H9 (cell line): ENCODE results near the gene PHETA1. TPM values are rescaled to one million over a fixed set of nuclear protein-coding genes. Genes with fewer than 3 reads are reported as not detected.

Experiments used
- DNase-seq: peaks from one replicate; pipeline ENCODE4 v3.0.0-alpha.2; 2017
- H2AFZ ChIP-seq: one replicate; pipeline ENCODE4 v1.6.1; 2013; ENCODE audit warnings: mild to moderate bottlenecking, low read length, control low read depth, moderate library complexity
- H2AK5ac ChIP-seq: 2 replicates; pipeline ENCODE4 v1.6.1; 2013; ENCODE audit warnings: low read length, control low read depth, mixed read lengths; ENCODE audit not compliant: insufficient read length
- H2BK120ac ChIP-seq: one replicate; pipeline ENCODE4 v1.6.1; 2013; ENCODE audit warnings: low read depth, mild to moderate bottlenecking, low read length, control low read depth, inconsistent platforms; ENCODE audit not compliant: poor library complexity, severe bottlenecking
- H2BK12ac ChIP-seq: 2 replicates; pipeline ENCODE4 v1.6.1; 2013; ENCODE audit warnings: low read length, control low read depth, mixed read lengths, low read depth; ENCODE audit not compliant: insufficient read length
- H2BK15ac ChIP-seq: 2 replicates; pipeline ENCODE4 v1.6.1; 2013; ENCODE audit warnings: low read depth, low read length, control low read depth
- H2BK20ac ChIP-seq: one replicate; pipeline ENCODE4 v1.6.1; 2013; ENCODE audit warnings: low read depth, mild to moderate bottlenecking, low read length, control low read depth, inconsistent platforms; ENCODE audit not compliant: poor library complexity, severe bottlenecking
- H2BK5ac ChIP-seq: 2 replicates; pipeline ENCODE4 v1.6.1; 2013; ENCODE audit warnings: low read length, control low read depth, mixed read lengths; ENCODE audit not compliant: insufficient read length
- H3K14ac ChIP-seq: 2 replicates; pipeline ENCODE4 v1.6.1; 2013; ENCODE audit warnings: low read length, control low read depth; ENCODE audit not compliant: insufficient read depth
- H3K18ac ChIP-seq: 2 replicates; pipeline ENCODE4 v1.6.1; 2013; ENCODE audit warnings: low read depth, mild to moderate bottlenecking, mixed read lengths, low read length, control low read depth; ENCODE audit not compliant: insufficient read length
- H3K23ac ChIP-seq: 2 replicates; pipeline ENCODE4 v1.6.1; 2013; ENCODE audit warnings: low read length, control low read depth, mixed read lengths, low read depth; ENCODE audit not compliant: insufficient read length
- H3K23me2 ChIP-seq: 2 replicates; pipeline ENCODE4 v1.6.1; 2013; ENCODE audit warnings: low read depth, mild to moderate bottlenecking, mixed read lengths, low read length, control low read depth; ENCODE audit not compliant: insufficient read length, poor library complexity, severe bottlenecking
- H3K27ac ChIP-seq: 2 replicates; pipeline ENCODE4 v1.5.1; 2013; ENCODE audit warnings: low read length, control low read depth, mixed read lengths, low read depth; ENCODE audit not compliant: insufficient read length
- H3K27me3 ChIP-seq: 2 replicates; pipeline ENCODE4 v1.6.1; 2013; ENCODE audit warnings: low read length, control low read depth, inconsistent platforms; ENCODE audit not compliant: insufficient read depth
- H3K4ac ChIP-seq: 2 replicates; pipeline ENCODE4 v1.6.1; 2013; ENCODE audit warnings: low read depth, mild to moderate bottlenecking, control low read depth, inconsistent platforms, low read length, moderate library complexity
- H3K4me1 ChIP-seq: 2 replicates; pipeline ENCODE4 v1.6.1; 2013; ENCODE audit warnings: low read length, control low read depth, inconsistent platforms; ENCODE audit not compliant: insufficient read depth
- H3K4me2 ChIP-seq: 2 replicates; pipeline ENCODE4 v1.6.1; 2013; ENCODE audit warnings: low read length, control low read depth, mixed read lengths; ENCODE audit not compliant: insufficient read length, insufficient read depth
- H3K56ac ChIP-seq: 2 replicates; pipeline ENCODE4 v1.6.1; 2013; ENCODE audit warnings: low read depth, mild to moderate bottlenecking, mixed read lengths, low read length, control low read depth; ENCODE audit not compliant: insufficient read length
- H3K79me1 ChIP-seq: 2 replicates; pipeline ENCODE4 v1.6.1; 2013; ENCODE audit warnings: low read depth, mild to moderate bottlenecking, moderate library complexity, low read length, control low read depth, inconsistent platforms; ENCODE audit not compliant: insufficient read depth, poor library complexity, severe bottlenecking
- H3K79me2 ChIP-seq: 2 replicates; pipeline ENCODE4 v1.6.1; 2013; ENCODE audit warnings: low read length, control low read depth, inconsistent platforms; ENCODE audit not compliant: insufficient read depth
- H3K9ac ChIP-seq: 2 replicates; pipeline ENCODE4 v1.6.1; 2013; ENCODE audit warnings: low read length, control low read depth, mixed read lengths; ENCODE audit not compliant: insufficient read length; ENCODE audit errors: extremely low read depth
- H3K9me3 ChIP-seq: one replicate; pipeline ENCODE4 v1.6.1; 2013; ENCODE audit warnings: low read depth, low read length, inconsistent platforms; ENCODE audit not compliant: control insufficient read depth
- H3T11ph ChIP-seq: one replicate; pipeline ENCODE4 v1.6.1; 2013; ENCODE audit warnings: mild to moderate bottlenecking, low read length, control low read depth, inconsistent platforms
- H4K20me1 ChIP-seq: one replicate; pipeline ENCODE4 v1.6.1; 2013; ENCODE audit not compliant: control insufficient read depth, insufficient read length, insufficient read depth
- H4K5ac ChIP-seq: 2 replicates; pipeline ENCODE4 v1.6.1; 2013; ENCODE audit warnings: low read depth, mild to moderate bottlenecking, mixed read lengths, low read length, control low read depth; ENCODE audit not compliant: insufficient read length
- H4K8ac ChIP-seq: replicated peaks from 2 replicates; pipeline ENCODE4 v1.6.1; 2013; ENCODE audit warnings: low read length, control low read depth, mixed read lengths, low read depth; ENCODE audit not compliant: insufficient read length
- H4K91ac ChIP-seq: 2 replicates; pipeline ENCODE4 v1.6.1; 2013; ENCODE audit warnings: low read depth, mild to moderate bottlenecking, moderate library complexity, mixed read lengths, low read length, control low read depth; ENCODE audit not compliant: insufficient read length
- H3K27ac Mint-ChIP-seq, 3 experiments: 2 replicates in 2 of 3; 3 replicates in 1 of 3; pipeline ENCODE4 v1.8.0; 2020 to 2021; ENCODE audit warnings: mixed read lengths in 3 of 3, mild to moderate bottlenecking in 1 of 3, moderate library complexity in 1 of 3
- H3K27me3 Mint-ChIP-seq: 2 replicates; pipeline ENCODE4 v1.8.0; 2021; ENCODE audit warnings: low read depth, mild to moderate bottlenecking, moderate library complexity, mixed read lengths
- H3K36me3 Mint-ChIP-seq, 3 experiments: 2 replicates in 2 of 3; 3 replicates in 1 of 3; pipeline ENCODE4 v1.8.0; 2020 to 2021; ENCODE audit warnings: low read depth in 3 of 3, mixed read lengths in 3 of 3; ENCODE audit not compliant: insufficient read depth in 1 of 3
- H3K4me1 Mint-ChIP-seq, 2 experiments: 2 replicates each; pipeline ENCODE4 v1.8.0; 2020; ENCODE audit warnings: mixed read lengths in 2 of 2
- H3K4me3 Mint-ChIP-seq, 2 experiments: 2 replicates in 1 of 2; 3 replicates in 1 of 2; pipeline ENCODE4 v1.8.0; 2020 to 2021; ENCODE audit warnings: mild to moderate bottlenecking in 2 of 2, mixed read lengths in 2 of 2, moderate library complexity in 1 of 2
- H3K9me3 Mint-ChIP-seq, 2 experiments: 2 replicates in 1 of 2; 3 replicates in 1 of 2; pipeline ENCODE4 v1.8.0; 2020; ENCODE audit warnings: mild to moderate bottlenecking in 2 of 2, mixed read lengths in 2 of 2, moderate library complexity in 1 of 2
- WGBS: extraction: QIAGEN DNeasy Blood & Tissue Kit; methylation state at CpG from one replicate; pipeline ENCODE4 v1.1.7; 2013; ENCODE audit warnings: missing lambda C conversion rate, low lambda C conversion rate, mixed read lengths; ENCODE audit not compliant: insufficient read length; ENCODE audit errors: extremely low coverage; 5-methylcytosine and 5-hydroxymethylcytosine counted together
- total RNA-seq: library from RNA; stranded (reverse); gene quantifications from 2 replicates; pipeline ENCODE4 v1.2.1, GENCODE V29; 2021
- TF ChIP-seq, protein P1 (sequence below): fragments of 200-600 bp; sonication (generic); conservative IDR thresholded peaks from 3 replicates; pipeline ENCODE4 v1.8.0; 2021; ENCODE audit warnings: antibody characterized with exemption, mild to moderate bottlenecking

Gene PHETA1
- total RNA-seq, 1 experiment from 2014 or later, result 13.1 TPM

- Histone ChIP-seq H3K4ac (no peak overlapping the region), H3K27ac (no peak overlapping the region), H3K9ac (no peak overlapping the region), H3K14ac (no peak overlapping the region; the same call in 1 of the 2 replicates), H3K4me2 (no peak overlapping the region), H3K23ac (no peak overlapping the region), H2AFZ (no peak overlapping the region), H2BK20ac (no peak overlapping the region), H4K91ac (no peak overlapping the region), H3K79me1 (no peaks in the 10 kb centered on the region), H4K8ac (no peak overlapping the region), H3K27me3 (no peaks in the 10 kb centered on the region), H2BK5ac (no peak overlapping the region), H3K79me2 (no peaks in the 10 kb centered on the region), H2BK12ac (no peak overlapping the region), H2AK5ac (no peak overlapping the region), H3K23me2 (no peaks in the 10 kb centered on the region), H3T11ph (no peak overlapping the region), H3K18ac (no peak overlapping the region), H3K4me1 (peaks cover 1% of the 10 kb centered on the region; the same call in 1 of the 2 replicates), H4K20me1 (no peaks in the 10 kb centered on the region), H2BK120ac (no peak overlapping the region), H3K9me3 (no peaks in the 10 kb centered on the region), H4K5ac (no peak overlapping the region), H3K56ac (no peak overlapping the region), H2BK15ac (no peak overlapping the region)
- Mint-ChIP-seq H3K9me3 (no peaks in the 10 kb centered on the region; a peak in 1 of 5 replicates), H3K27me3 (no peaks in the 10 kb centered on the region; the same call in 1 of the 2 replicates), H3K4me3 (no peak overlapping the region), H3K36me3 (peaks cover 2 to 8% (median 4%) of the 10 kb centered on the region in 3 experiments; a peak in 3 of 7 replicates), H3K4me1 (peaks cover 8% of the 10 kb centered on the region in 2 experiments), H3K27ac (no peak overlapping the region; a peak in 1 of 7 replicates)
- TF ChIP-seq, protein P1, sequence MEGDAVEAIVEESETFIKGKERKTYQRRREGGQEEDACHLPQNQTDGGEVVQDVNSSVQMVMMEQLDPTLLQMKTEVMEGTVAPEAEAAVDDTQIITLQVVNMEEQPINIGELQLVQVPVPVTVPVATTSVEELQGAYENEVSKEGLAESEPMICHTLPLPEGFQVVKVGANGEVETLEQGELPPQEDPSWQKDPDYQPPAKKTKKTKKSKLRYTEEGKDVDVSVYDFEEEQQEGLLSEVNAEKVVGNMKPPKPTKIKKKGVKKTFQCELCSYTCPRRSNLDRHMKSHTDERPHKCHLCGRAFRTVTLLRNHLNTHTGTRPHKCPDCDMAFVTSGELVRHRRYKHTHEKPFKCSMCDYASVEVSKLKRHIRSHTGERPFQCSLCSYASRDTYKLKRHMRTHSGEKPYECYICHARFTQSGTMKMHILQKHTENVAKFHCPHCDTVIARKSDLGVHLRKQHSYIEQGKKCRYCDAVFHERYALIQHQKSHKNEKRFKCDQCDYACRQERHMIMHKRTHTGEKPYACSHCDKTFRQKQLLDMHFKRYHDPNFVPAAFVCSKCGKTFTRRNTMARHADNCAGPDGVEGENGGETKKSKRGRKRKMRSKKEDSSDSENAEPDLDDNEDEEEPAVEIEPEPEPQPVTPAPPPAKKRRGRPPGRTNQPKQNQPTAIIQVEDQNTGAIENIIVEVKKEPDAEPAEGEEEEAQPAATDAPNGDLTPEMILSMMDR, result no peak
- DNase-seq, result no peak
- no CpG with 5 or more reads among the region's 11 CpGs for WGBS
These were observed 34.4 kb downstream of the PHETA1 start for GRCh38 chr12:111334393-111334915.
